Suprapubic skin (tissue), 4 donors: ENCODE measurements around the gene NT5C3A.

Source experiments
- POLR2A ChIP-seq, 2 donors: fragments of 450-650 bp; IDR thresholded peaks; one replicate each; pipeline ENCODE4 v1.6.1; 2017; ENCODE audit warnings: antibody characterized with exemption in 2 of 2, mild to moderate bottlenecking in 2 of 2, moderate library complexity in 2 of 2
- POLR2AphosphoS5 ChIP-seq, 3 donors: sonication (generic); formaldehyde crosslinking; IDR thresholded peaks; one replicate each; pipeline ENCODE4 v1.6.1; 2017; ENCODE audit warnings: antibody characterized with exemption in 3 of 3
- TF ChIP-seq, protein P1 (sequence below), 2 donors: fragments of 200-600 bp in 1 of 2; fragments of 450-650 bp in 1 of 2; sonication (generic) in 1 of 2; IDR thresholded peaks; one replicate each; pipeline ENCODE4 v1.5.1; 2016 to 2019; ENCODE audit warnings: antibody characterized with exemption in 2 of 2, mild to moderate bottlenecking in 1 of 2, moderate library complexity in 1 of 2

DNA sequence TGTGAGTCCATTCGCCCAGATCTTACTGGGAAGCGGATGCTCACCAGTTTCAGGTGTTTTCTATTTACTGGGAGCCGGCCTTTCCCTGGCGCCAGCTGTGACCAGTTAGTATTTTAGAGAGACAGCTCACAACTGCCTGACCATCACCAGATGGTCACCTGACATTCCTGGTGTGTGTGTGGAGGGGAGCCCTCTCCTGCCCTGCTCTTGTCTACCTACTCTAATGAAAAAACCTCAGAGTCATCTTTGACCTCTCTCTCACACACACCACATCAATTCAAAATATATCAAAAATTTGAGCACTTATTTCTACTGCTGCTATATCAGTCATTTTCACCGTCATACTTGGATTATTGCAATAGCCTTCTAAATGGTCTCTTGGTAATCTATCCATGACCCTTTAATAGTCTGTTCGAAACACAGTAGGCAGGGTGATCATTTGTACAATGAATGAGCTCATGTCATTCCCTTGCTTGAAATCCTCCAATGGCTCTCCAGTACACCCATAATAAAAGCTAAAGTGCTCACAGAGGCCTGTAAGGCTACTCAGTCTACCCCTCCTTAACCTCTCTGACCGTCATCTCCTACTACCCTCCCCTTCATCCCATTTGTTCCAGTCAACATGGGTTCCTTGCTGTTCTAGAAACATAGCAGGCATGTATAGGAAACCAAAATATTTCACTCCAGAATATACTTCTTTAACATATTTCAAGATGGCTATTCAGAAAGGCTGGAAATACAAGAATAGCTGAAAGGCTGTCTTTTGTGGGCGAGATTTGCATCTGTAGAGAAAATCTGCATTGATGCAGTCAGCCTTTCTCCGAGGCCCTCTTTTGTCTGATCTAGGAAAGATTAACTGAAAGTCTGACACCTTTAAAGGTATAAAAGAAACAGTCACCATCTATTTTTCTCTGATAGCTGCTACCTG is 17.5 kb upstream of the NT5C3A start:
- TF ChIP-seq POLR2A (IDR thresholded peaks at IDR 0.05) = no peak
- TF ChIP-seq, protein P1, sequence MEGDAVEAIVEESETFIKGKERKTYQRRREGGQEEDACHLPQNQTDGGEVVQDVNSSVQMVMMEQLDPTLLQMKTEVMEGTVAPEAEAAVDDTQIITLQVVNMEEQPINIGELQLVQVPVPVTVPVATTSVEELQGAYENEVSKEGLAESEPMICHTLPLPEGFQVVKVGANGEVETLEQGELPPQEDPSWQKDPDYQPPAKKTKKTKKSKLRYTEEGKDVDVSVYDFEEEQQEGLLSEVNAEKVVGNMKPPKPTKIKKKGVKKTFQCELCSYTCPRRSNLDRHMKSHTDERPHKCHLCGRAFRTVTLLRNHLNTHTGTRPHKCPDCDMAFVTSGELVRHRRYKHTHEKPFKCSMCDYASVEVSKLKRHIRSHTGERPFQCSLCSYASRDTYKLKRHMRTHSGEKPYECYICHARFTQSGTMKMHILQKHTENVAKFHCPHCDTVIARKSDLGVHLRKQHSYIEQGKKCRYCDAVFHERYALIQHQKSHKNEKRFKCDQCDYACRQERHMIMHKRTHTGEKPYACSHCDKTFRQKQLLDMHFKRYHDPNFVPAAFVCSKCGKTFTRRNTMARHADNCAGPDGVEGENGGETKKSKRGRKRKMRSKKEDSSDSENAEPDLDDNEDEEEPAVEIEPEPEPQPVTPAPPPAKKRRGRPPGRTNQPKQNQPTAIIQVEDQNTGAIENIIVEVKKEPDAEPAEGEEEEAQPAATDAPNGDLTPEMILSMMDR (IDR thresholded peaks at IDR 0.05) = no peak
- no peak for TF ChIP-seq POLR2AphosphoS5 (IDR thresholded peaks at IDR 0.05)
